SU-DHL-6 (cell line): ENCODE measurements around the gene MYH11.

Experiments
- H2AFZ ChIP-seq: fragments of 200-600 bp; sonication (generic); 2 replicates; pipeline ENCODE4 v1.6.1; 2014; ENCODE audit warnings: low read depth, mild to moderate bottlenecking, moderate library complexity, mixed read lengths, antibody characterized with exemption, low read length; ENCODE audit not compliant: severe bottlenecking
- H3F3A ChIP-seq: fragments of 200-600 bp; shearing (Covaris generic); 2 replicates; pipeline ENCODE4 v1.6.0; 2016; ENCODE audit warnings: antibody characterized with exemption, mild to moderate bottlenecking; ENCODE audit not compliant: insufficient read depth
- H3K27ac ChIP-seq: fragments of 200-600 bp; sonication (generic); 2 replicates; pipeline ENCODE4 v1.5.1; 2016; ENCODE audit warnings: low read depth, mild to moderate bottlenecking, low read length, moderate library complexity, mixed read lengths
- H3K27me3 ChIP-seq: fragments of 200-600 bp; sonication (generic), shearing (Covaris generic); 2 replicates; pipeline ENCODE4 v1.6.0; 2014; ENCODE audit warnings: mild to moderate bottlenecking, low read length
- H3K36me3 ChIP-seq: fragments of 200-600 bp; sonication (generic); 2 replicates; pipeline ENCODE4 v1.6.1; 2014; ENCODE audit warnings: mild to moderate bottlenecking, low read length, mixed read lengths
- H3K4me2 ChIP-seq: fragments of 300-600, 200-600 bp; shearing (Covaris generic), sonication (generic); 2 replicates; pipeline ENCODE4 v1.6.0; 2014; ENCODE audit warnings: low read length, low read depth, mild to moderate bottlenecking; ENCODE audit not compliant: poor library complexity, severe bottlenecking
- H3K4me3 ChIP-seq: fragments of 200-600 bp; sonication (generic); 2 replicates; pipeline ENCODE4 v1.5.1; 2014; ENCODE audit warnings: antibody characterized with exemption, low read length, mild to moderate bottlenecking, mixed read lengths; ENCODE audit not compliant: insufficient read depth, poor library complexity, severe bottlenecking
- H3K79me2 ChIP-seq: fragments of 200-600 bp; sonication (generic); 2 replicates; pipeline ENCODE4 v1.6.1; 2014; ENCODE audit warnings: mild to moderate bottlenecking, low read length, moderate library complexity; ENCODE audit not compliant: insufficient read depth
- H3K9ac ChIP-seq: fragments of 200-600 bp; sonication (generic); 2 replicates; pipeline ENCODE4 v1.7.0; 2014; ENCODE audit warnings: mild to moderate bottlenecking, low read length
- H3K9me2 ChIP-seq: fragments of 200-600 bp; sonication (generic); replicated peaks from 2 replicates; pipeline ENCODE4 v1.6.1; 2014; ENCODE audit warnings: low read length; ENCODE audit not compliant: insufficient read depth
- H3K9me3 ChIP-seq: fragments of 200-600 bp; sonication (generic); 2 replicates; pipeline ENCODE4 v1.6.1; 2014; ENCODE audit warnings: low read length, mixed read lengths; ENCODE audit not compliant: insufficient read depth
- H4K20me1 ChIP-seq: fragments of 200-600 bp; sonication (generic); 2 replicates; pipeline ENCODE4 v1.6.1; 2014; ENCODE audit warnings: low read depth, mild to moderate bottlenecking, antibody characterized with exemption, low read length, moderate library complexity, mixed read lengths
- EZH2phosphoT487 ChIP-seq: fragments of 200-600 bp; sonication (generic), shearing (Covaris generic); conservative IDR thresholded peaks from 2 replicates; pipeline ENCODE4 v1.6.1; 2018; ENCODE audit warnings: mild to moderate bottlenecking, antibody characterized with exemption, low read length, moderate library complexity, mixed read lengths
- TF ChIP-seq, protein P1 (sequence below): fragments of 200-600 bp; sonication (generic); IDR thresholded peaks from one replicate; pipeline ENCODE4 v1.5.1; 2017; ENCODE audit warnings: antibody characterized with exemption, mild to moderate bottlenecking, low read length, moderate library complexity; ENCODE audit not compliant: insufficient read depth, poor library complexity, severe bottlenecking

The MYH11 gene

DNA sequence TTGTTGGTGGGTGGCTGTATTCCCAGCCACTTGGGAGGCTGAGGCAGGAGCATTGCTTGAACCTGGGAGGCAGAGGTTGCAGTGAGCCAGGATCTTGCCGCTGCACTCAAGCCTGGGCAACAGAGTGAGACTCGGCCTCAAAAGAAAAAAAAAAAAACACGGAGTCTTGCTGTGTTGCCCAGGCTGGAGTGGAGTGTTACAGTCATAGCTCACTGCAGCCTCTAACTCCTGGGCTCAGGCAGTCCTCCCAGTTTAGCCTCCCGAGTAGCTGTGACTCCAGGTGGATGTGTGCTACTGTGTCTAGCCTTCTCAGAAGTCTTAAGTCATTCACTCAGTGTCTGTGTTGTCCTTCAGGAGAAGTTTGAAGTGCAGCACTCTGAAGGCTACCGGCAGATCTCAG is 179.4 kb downstream of the MYH11 start:
- no peak overlapping the region for H3K4me3 ChIP-seq
- no peaks in the 10 kb centered on the region for H3K27me3 ChIP-seq
- no peaks in the 10 kb centered on the region for H3K9me3 ChIP-seq
- H3K79me2 ChIP-seq, result peaks cover 5% of the 10 kb centered on the region; the same call in 1 of the 2 replicates
- TF ChIP-seq, protein P1, sequence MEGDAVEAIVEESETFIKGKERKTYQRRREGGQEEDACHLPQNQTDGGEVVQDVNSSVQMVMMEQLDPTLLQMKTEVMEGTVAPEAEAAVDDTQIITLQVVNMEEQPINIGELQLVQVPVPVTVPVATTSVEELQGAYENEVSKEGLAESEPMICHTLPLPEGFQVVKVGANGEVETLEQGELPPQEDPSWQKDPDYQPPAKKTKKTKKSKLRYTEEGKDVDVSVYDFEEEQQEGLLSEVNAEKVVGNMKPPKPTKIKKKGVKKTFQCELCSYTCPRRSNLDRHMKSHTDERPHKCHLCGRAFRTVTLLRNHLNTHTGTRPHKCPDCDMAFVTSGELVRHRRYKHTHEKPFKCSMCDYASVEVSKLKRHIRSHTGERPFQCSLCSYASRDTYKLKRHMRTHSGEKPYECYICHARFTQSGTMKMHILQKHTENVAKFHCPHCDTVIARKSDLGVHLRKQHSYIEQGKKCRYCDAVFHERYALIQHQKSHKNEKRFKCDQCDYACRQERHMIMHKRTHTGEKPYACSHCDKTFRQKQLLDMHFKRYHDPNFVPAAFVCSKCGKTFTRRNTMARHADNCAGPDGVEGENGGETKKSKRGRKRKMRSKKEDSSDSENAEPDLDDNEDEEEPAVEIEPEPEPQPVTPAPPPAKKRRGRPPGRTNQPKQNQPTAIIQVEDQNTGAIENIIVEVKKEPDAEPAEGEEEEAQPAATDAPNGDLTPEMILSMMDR, result no peak
- TF ChIP-seq EZH2phosphoT487, result no peak
- H3F3A ChIP-seq, result peaks cover 4% of the 10 kb centered on the region; the same call in 1 of the 2 replicates
- no peak overlapping the region for H3K9ac ChIP-seq
- H4K20me1 ChIP-seq, result no peaks in the 10 kb centered on the region
- H3K27ac ChIP-seq, result no peak overlapping the region
- H3K9me2 ChIP-seq, result no peaks in the 10 kb centered on the region
- H3K36me3 ChIP-seq, result no peaks in the 10 kb centered on the region; the same call in 1 of the 2 replicates
- no peak overlapping the region for H2AFZ ChIP-seq
- no peak overlapping the region for H3K4me2 ChIP-seq

DNA sequence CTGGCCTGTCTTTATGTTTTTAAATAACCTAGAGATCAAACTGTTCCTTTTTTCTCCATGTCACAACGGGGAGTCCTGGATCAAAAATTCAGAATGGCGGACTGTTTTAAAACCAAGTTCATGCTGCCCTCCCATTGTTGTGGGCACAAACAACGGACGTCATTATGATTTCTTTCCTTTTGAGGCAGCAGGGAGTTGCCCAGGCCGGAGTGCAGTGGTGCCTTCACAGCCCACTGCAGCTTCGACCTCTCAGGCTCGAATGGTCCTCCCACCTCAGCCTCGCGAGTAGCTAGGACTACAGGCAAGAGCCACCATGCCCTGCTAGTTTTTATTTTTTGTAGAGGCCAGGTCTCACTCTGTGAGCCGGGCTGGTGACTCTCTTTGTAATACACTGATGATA is 180.3 kb downstream of the MYH11 start:
- H3K9me2 ChIP-seq, result no peaks in the 10 kb centered on the region
- no peaks in the 10 kb centered on the region; the same call in 1 of the 2 replicates for H3K36me3 ChIP-seq
- no peak overlapping the region for H3K9ac ChIP-seq
- no peak overlapping the region for H3K4me3 ChIP-seq
- H3K9me3 ChIP-seq, result no peaks in the 10 kb centered on the region
- H2AFZ ChIP-seq, result no peak overlapping the region
- H3K79me2 ChIP-seq, result peaks cover 5% of the 10 kb centered on the region; the same call in 1 of the 2 replicates
- H4K20me1 ChIP-seq, result no peaks in the 10 kb centered on the region
- H3K4me2 ChIP-seq, result no peak overlapping the region
- H3K27me3 ChIP-seq, result no peaks in the 10 kb centered on the region
- TF ChIP-seq, protein P1, result no peak
- TF ChIP-seq EZH2phosphoT487, result no peak
- peaks cover 4% of the 10 kb centered on the region; the same call in 1 of the 2 replicates for H3F3A ChIP-seq
- H3K27ac ChIP-seq, result no peak overlapping the region

DNA sequence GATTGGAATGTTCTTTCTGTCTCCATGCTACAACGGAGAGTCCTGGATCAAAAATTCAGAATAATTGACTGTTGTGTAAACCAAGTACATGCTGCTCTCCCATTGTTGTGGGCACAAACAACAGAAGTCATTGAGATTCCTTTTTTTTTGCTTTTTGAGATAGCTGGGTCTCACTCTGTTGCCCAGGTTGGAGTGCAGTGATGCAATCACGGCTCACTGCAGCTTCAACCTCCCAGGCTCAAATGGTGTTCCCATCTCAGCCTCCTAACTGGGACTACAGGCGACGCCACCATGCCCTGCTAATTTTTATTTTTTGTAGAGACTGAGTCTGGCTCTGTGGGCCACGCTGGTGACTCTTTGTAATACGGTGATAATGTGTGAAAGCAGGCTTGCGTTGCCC is 182.3 kb downstream of the MYH11 start:
- no peaks in the 10 kb centered on the region for H4K20me1 ChIP-seq
- no peaks in the 10 kb centered on the region; the same call in 1 of the 2 replicates for H3F3A ChIP-seq
- TF ChIP-seq, protein P1, result no peak
- no peak for TF ChIP-seq EZH2phosphoT487
- no peak overlapping the region for H3K4me3 ChIP-seq
- H3K79me2 ChIP-seq, result peaks cover 5% of the 10 kb centered on the region; the same call in 1 of the 2 replicates
- no peak overlapping the region for H2AFZ ChIP-seq
- H3K27ac ChIP-seq, result no peak overlapping the region
- no peaks in the 10 kb centered on the region; the same call in 1 of the 2 replicates for H3K36me3 ChIP-seq
- no peaks in the 10 kb centered on the region for H3K9me2 ChIP-seq
- no peaks in the 10 kb centered on the region for H3K27me3 ChIP-seq
- no peaks in the 10 kb centered on the region for H3K9me3 ChIP-seq
- no peak overlapping the region for H3K4me2 ChIP-seq
- no peak overlapping the region for H3K9ac ChIP-seq
